Gastroesophageal sphincter (tissue), 3 donors: Measurements from ENCODE around the gene ALK.

Experiments used
- POLR2AphosphoS5 ChIP-seq: sonication (generic); formaldehyde crosslinking; IDR thresholded peaks from one replicate; pipeline ENCODE4 v1.6.1; 2017; ENCODE audit warnings: antibody characterized with exemption
- TF ChIP-seq, protein P1 (sequence below), 4 experiments: fragments of 200-600 bp in 2 of 4; fragments of 450-650 bp in 2 of 4; sonication (generic) in 1 of 4; IDR thresholded peaks; one replicate each; pipeline ENCODE4 v1.5.1; 2017 to 2019; ENCODE audit warnings: antibody characterized with exemption in 4 of 4, mild to moderate bottlenecking in 2 of 4, moderate library complexity in 2 of 4

DNA sequence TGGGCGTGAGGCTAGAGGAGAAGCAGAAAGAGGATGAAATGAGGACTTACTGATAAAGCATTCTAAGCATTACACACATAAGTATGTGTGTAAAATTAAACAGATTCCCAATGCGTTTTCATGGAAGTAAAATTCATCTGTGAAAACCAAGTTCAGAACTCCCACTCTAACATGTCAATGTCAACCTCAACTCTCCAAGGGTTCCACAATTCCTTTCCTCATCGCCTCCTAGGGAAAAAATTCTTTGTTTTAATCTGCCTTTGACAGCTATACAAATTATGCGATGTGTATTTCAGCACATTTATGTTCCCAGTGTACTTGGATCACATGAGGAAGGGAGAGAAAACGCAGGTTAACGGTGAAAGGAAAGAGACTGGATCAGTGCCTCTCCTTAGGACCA lies 729.6 kb downstream of the ALK start:
- TF ChIP-seq, protein P1, sequence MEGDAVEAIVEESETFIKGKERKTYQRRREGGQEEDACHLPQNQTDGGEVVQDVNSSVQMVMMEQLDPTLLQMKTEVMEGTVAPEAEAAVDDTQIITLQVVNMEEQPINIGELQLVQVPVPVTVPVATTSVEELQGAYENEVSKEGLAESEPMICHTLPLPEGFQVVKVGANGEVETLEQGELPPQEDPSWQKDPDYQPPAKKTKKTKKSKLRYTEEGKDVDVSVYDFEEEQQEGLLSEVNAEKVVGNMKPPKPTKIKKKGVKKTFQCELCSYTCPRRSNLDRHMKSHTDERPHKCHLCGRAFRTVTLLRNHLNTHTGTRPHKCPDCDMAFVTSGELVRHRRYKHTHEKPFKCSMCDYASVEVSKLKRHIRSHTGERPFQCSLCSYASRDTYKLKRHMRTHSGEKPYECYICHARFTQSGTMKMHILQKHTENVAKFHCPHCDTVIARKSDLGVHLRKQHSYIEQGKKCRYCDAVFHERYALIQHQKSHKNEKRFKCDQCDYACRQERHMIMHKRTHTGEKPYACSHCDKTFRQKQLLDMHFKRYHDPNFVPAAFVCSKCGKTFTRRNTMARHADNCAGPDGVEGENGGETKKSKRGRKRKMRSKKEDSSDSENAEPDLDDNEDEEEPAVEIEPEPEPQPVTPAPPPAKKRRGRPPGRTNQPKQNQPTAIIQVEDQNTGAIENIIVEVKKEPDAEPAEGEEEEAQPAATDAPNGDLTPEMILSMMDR (IDR thresholded peaks at IDR 0.05): no peak
- no peak for TF ChIP-seq POLR2AphosphoS5
